GM12878 (cell line): Measurements from ENCODE around the gene DUOX2. TPM values are rescaled to one million over a fixed set of nuclear protein-coding genes. Genes with fewer than 3 reads are reported as not detected.

ENCODE experiments used
- ATAC-seq: fragments of 200-7000 bp; cut with Tn5 transposase; 3 replicates; pipeline ENCODE4 v1.9.1; 2020; ENCODE audit warnings: mild to moderate bottlenecking, moderate library complexity
- BruUV-seq: library from RNA; stranded (reverse); fragments of 400-500 nt; replicated peaks from 2 replicates; lab custom pipeline; 2021; lab: Mats Ljungman, UMichigan
- CTCF ChIA-PET: fragments of 300-600 bp; sonication (Branson Sonifier 250); formaldehyde crosslinking; extraction: SDS; loops from one replicate; lab custom pipeline; 2021; ENCODE audit warnings: inconsistent platforms; lab: Yijun Ruan, JAX
- POLR2A ChIA-PET: fragments of 350-600 bp; formaldehyde crosslinking; extraction: SDS; loops from one replicate; lab custom pipeline; 2021; ENCODE audit warnings: inconsistent platforms; lab: Charles Lee
- RAD21 ChIA-PET: fragments of 300-600 bp; sonication (Branson Sonifier 250); formaldehyde crosslinking; loops from one replicate; lab custom pipeline; 2023; ENCODE audit warnings: antibody characterized with exemption; ENCODE audit not compliant: unreplicated experiment; lab: Charles Lee
- SMC1A ChIA-PET: fragments of 300-600 bp; sonication (Branson Sonifier 250); formaldehyde crosslinking; loops from one replicate; lab custom pipeline; 2023; ENCODE audit not compliant: unreplicated experiment, uncharacterized antibody; lab: Charles Lee
- DNase-seq: peaks from one replicate; pipeline ENCODE4 v3.0.0-alpha.2; 2011; ENCODE audit warnings: low read depth, low spot score
- FAIRE-seq: peaks from 3 replicates; lab custom pipeline; 2011; peaks lifted over from hg19 to GRCh38; lab: Jason Lieb, UNC
- H2AFZ ChIP-seq: 2 replicates; pipeline ENCODE4 v1.6.0; 2011; ENCODE audit warnings: low read depth, low read length, control low read depth; ENCODE audit not compliant: control insufficient read depth
- H3K27ac ChIP-seq: 2 replicates; pipeline ENCODE4 v1.5.1; 2011; ENCODE audit warnings: control low read depth; ENCODE audit not compliant: control insufficient read depth, insufficient read depth
- H3K27me3 ChIP-seq, 2 experiments: replicated peaks in 1 of 2; 2 replicates each; pipeline versions ENCODE4 v1.6.0 to v1.6.1; 2011; ENCODE audit warnings: low read length in 1 of 2; ENCODE audit not compliant: control insufficient read depth in 2 of 2, insufficient read depth in 2 of 2
- H3K36me3 ChIP-seq, 2 experiments: 2 replicates each; pipeline ENCODE4 v1.5.1; 2011; ENCODE audit warnings: low read length in 1 of 2; ENCODE audit not compliant: control insufficient read depth in 2 of 2, insufficient read depth in 2 of 2
- H3K4me1 ChIP-seq: 2 replicates; pipeline ENCODE4 v1.6.1; 2011; ENCODE audit warnings: mild to moderate bottlenecking, low read length, moderate library complexity, mixed read lengths; ENCODE audit not compliant: control insufficient read depth, insufficient read depth
- H3K4me2 ChIP-seq: 2 replicates; pipeline ENCODE4 v1.6.0; 2011; ENCODE audit warnings: control low read depth; ENCODE audit not compliant: control insufficient read depth, insufficient read depth
- H3K4me3 ChIP-seq: fragments of 200-600 bp; sonication (generic); 2 replicates; pipeline ENCODE4 v1.5.1; 2016
- H3K79me2 ChIP-seq: 2 replicates; pipeline ENCODE4 v1.6.0; 2011; ENCODE audit warnings: low read length; ENCODE audit not compliant: control insufficient read depth, insufficient read depth
- H3K9ac ChIP-seq: 2 replicates; pipeline ENCODE4 v1.8.0; 2011; ENCODE audit warnings: low read length, control low read depth, mixed read lengths; ENCODE audit not compliant: control insufficient read depth, insufficient read depth
- H3K9me3 ChIP-seq: replicated peaks from 3 replicates; pipeline ENCODE4 v1.5.1; 2011; ENCODE audit warnings: mild to moderate bottlenecking, low read length; ENCODE audit not compliant: control insufficient read depth, insufficient read depth
- H4K20me1 ChIP-seq: 2 replicates; pipeline ENCODE4 v1.6.0; 2011; ENCODE audit not compliant: control insufficient read depth, insufficient read depth
- CBX3 ChIP-seq: fragments of 200-600 bp; sonication (generic); IDR thresholded peaks from 2 replicates; pipeline ENCODE4 v1.6.1; 2016; ENCODE audit warnings: low read depth, borderline replicate concordance
- NFYA ChIP-seq: IDR thresholded peaks from 2 replicates; pipeline ENCODE4 v1.6.1; 2011; ENCODE audit warnings: low read depth, mild to moderate bottlenecking, low read length, improper control_type of control experiment, borderline replicate concordance
- SMARCA5 ChIP-seq: fragments of 450-650 bp; IDR thresholded peaks from 2 replicates; pipeline ENCODE4 v1.6.1; 2017; ENCODE audit warnings: mild to moderate bottlenecking
- SUPT20H ChIP-seq: IDR thresholded peaks from 2 replicates; pipeline ENCODE4 v1.6.1; 2011; ENCODE audit warnings: low read depth, mild to moderate bottlenecking, low read length, moderate library complexity, borderline replicate concordance; ENCODE audit not compliant: control insufficient read depth
- ZBED1 ChIP-seq: IDR thresholded peaks from 2 replicates; pipeline ENCODE4 v1.6.1; 2016; ENCODE audit warnings: borderline replicate concordance
- WGBS: methylation state at CpG from one replicate; pipeline ENCODE4 v1.1.6; 2016; ENCODE audit warnings: low lambda C conversion rate; ENCODE audit not compliant: insufficient replicate concordance, insufficient coverage; ENCODE audit errors: missing lambda C conversion rate; 5-methylcytosine and 5-hydroxymethylcytosine counted together
- in situ Hi-C: fragments of 300-500 bp; cut with MboI; formaldehyde crosslinking; loops from 9 replicates; pipeline ENCODE4 v1.14.3; 2018; ENCODE audit warnings: mixed read lengths
- intact Hi-C: fragments of 100-400 bp; cut with micrococcal nuclease; formaldehyde crosslinking; loops from one replicate; pipeline ENCODE4 v1.14.2; 2022; ENCODE audit not compliant: unreplicated experiment
- polyA plus RNA-seq, 11 experiments: library from polyadenylated mRNA; depleted of rRNA in 4 of 11; unstranded in 6 of 11; stranded (reverse) in 5 of 11; fragments of >200 nt; fragmentation: Nextera tagmentation in 4 of 11; fragmentation: Illumina TruSeq in 1 of 11; extraction: Ambion mirVana in 4 of 11; extraction: Trizol in 1 of 11; gene quantifications; 1 replicate in 1 of 11; 2 replicates in 10 of 11; pipeline versions ENCODE4 v1.2.1 to v1.2.3, GENCODE V29; 2011 to 2016; ENCODE audit warnings: inconsistent platforms in 2 of 11, missing spikeins in 2 of 11, low read depth in 1 of 11
- total RNA-seq, 4 experiments: library from RNA; depleted of rRNA in 3 of 4; stranded (reverse); fragments of >200 nt in 3 of 4; fragmentation: Illumina TruSeq in 1 of 4; extraction: Trizol in 1 of 4; gene quantifications; 2 replicates each; pipeline versions ENCODE4 v1.2.1 to v1.2.3, GENCODE V29; 2013 to 2021
- TF ChIP-seq, protein P1 (sequence below): fragments of 450-650 bp; formaldehyde crosslinking; IDR thresholded peaks from 2 replicates; pipeline ENCODE4 v1.5.0; 2022; ENCODE audit warnings: mild to moderate bottlenecking, missing genetic modification characterization

Gene DUOX2
- total and polyA plus RNA-seq, 10 of the 15 experiments (the other 5 are each of a cell fraction or from before 2014, with no cell fraction given), result 0.05 TPM; not detected in 9

DNA sequence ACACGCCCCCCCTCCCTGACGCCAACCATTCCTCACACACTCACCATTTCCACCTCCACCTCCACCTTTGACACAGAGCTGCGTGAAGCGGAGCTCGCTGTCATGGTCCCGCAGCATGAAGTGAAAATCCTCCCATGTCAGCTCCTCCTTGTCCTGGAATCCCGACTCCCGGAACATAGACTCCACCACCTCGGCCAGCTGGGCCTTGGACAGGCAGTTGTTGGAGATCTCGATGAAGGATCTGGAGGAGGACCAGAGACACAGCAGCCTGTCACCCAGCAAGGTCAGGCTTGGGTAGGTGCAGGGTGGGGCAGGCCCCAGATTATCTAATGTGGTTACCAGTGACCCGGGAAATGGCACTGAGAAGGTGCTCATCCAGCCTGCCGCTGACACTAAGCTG lies 12.2 kb downstream of the DUOX2 start:
- SMC1A ChIA-PET, result no interaction called here
- 48% methylated on average over 12 of the region's 12 CpGs for WGBS

More for the DNA sequence above, 12.2 kb downstream of the DUOX2 start:
- no peaks in the 10 kb centered on the region; the same call in 1 of the 2 replicates for H4K20me1 ChIP-seq
- BruUV-seq, result no TSS peak
- ChIA-PET POLR2A (no interaction called here), RAD21 (no interaction called here)
- H3K4me2 ChIP-seq, result no peak overlapping the region
- H3K36me3 ChIP-seq, result no peaks in the 10 kb centered on the region
- no peak for ATAC-seq
- H3K27me3 ChIP-seq, result no peaks in the 10 kb centered on the region; a peak in 2 of 4 replicates
- no peak overlapping the region for H3K4me3 ChIP-seq
- H3K79me2 ChIP-seq, result no peaks in the 10 kb centered on the region
- H3K9ac ChIP-seq, result no peak overlapping the region
- TF ChIP-seq, protein P1, sequence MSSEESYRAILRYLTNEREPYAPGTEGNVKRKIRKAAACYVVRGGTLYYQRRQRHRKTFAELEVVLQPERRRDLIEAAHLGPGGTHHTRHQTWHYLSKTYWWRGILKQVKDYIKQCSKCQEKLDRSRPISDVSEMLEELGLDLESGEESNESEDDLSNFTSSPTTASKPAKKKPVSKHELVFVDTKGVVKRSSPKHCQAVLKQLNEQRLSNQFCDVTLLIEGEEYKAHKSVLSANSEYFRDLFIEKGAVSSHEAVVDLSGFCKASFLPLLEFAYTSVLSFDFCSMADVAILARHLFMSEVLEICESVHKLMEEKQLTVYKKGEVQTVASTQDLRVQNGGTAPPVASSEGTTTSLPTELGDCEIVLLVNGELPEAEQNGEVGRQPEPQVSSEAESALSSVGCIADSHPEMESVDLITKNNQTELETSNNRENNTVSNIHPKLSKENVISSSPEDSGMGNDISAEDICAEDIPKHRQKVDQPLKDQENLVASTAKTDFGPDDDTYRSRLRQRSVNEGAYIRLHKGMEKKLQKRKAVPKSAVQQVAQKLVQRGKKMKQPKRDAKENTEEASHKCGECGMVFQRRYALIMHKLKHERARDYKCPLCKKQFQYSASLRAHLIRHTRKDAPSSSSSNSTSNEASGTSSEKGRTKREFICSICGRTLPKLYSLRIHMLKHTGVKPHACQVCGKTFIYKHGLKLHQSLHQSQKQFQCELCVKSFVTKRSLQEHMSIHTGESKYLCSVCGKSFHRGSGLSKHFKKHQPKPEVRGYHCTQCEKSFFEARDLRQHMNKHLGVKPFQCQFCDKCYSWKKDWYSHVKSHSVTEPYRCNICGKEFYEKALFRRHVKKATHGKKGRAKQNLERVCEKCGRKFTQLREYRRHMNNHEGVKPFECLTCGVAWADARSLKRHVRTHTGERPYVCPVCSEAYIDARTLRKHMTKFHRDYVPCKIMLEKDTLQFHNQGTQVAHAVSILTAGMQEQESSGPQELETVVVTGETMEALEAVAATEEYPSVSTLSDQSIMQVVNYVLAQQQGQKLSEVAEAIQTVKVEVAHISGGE (CRISPR knock-in tag), result no peak
- no peak for TF ChIP-seq NFYA
- no peak for TF ChIP-seq ZBED1
- no peak for TF ChIP-seq SUPT20H
- TF ChIP-seq CBX3, result no peak
- TF ChIP-seq SMARCA5, result no peak
- TF ChIP-seq, all 136 proteins: peak for 0
- FAIRE-seq (no peak), DNase-seq (no peak)
- Histone ChIP-seq H3K4me1 (no peaks in the 10 kb centered on the region), H2AFZ (no peak overlapping the region), H3K27ac (no peak overlapping the region), H3K9me3 (no peaks in the 10 kb centered on the region)
- in situ Hi-C loops, result no loop called here
- CTCF ChIA-PET, result no interaction called here
- intact Hi-C loops, result no loop called here
